NCI-H187 (cell line): ENCODE measurements around the gene RING1.

Experiments used
- DNase-seq, 2 experiments: peaks; one replicate each; lab custom pipeline; 2025; lab: John Stamatoyannopoulos, UW

The RING1 gene

GRCh38 chr6:33208091-33208967 is at the start of gene RING1:
Gene RING1 (plus strand): TSS chr6:33208500. CDS start chr6:33208823, 323 bp downstream.
- peak; percentile 36 to 63 for DNase-seq

- no peak for DNase-seq
Observed at GRCh38 chr6:33160096-33160495, 48.2 kb upstream of the RING1 start.

GRCh38 chr6:33160728-33161344 is 47.5 kb upstream of the RING1 start:
- DNase-seq: no peak

- peak in 1 of 2 experiments; percentile 17 for DNase-seq
Observed at GRCh38 chr6:33161354-33162331, 46.7 kb upstream of the RING1 start.

- DNase-seq: no peak
Observed at GRCh38 chr6:33163540-33163939, 44.8 kb upstream of the RING1 start.

- DNase-seq: no peak
Observed at GRCh38 chr6:33164176-33164575, 44.1 kb upstream of the RING1 start.

- no peak for DNase-seq
Observed at GRCh38 chr6:33164665-33165373, 43.5 kb upstream of the RING1 start.

GRCh38 chr6:33165581-33166258 is 42.6 kb upstream of the RING1 start:
- no peak for DNase-seq

GRCh38 chr6:33166363-33166762 is 41.9 kb upstream of the RING1 start:
- DNase-seq: no peak

GRCh38 chr6:33166811-33167210 is 41.5 kb upstream of the RING1 start:
- DNase-seq: no peak

- no peak for DNase-seq
Observed at GRCh38 chr6:33167374-33168283, 40.7 kb upstream of the RING1 start.

GRCh38 chr6:33168284-33168601 is 40.1 kb upstream of the RING1 start:
- DNase-seq: no peak

GRCh38 chr6:33168639-33169038 is 39.7 kb upstream of the RING1 start:
- DNase-seq: no peak

- no peak for DNase-seq
Observed at GRCh38 chr6:33169291-33170175, 38.8 kb upstream of the RING1 start.

- DNase-seq: no peak
Observed at GRCh38 chr6:33170176-33171015, 37.9 kb upstream of the RING1 start.

- no peak for DNase-seq
Observed at GRCh38 chr6:33171016-33171879, 37.1 kb upstream of the RING1 start.
